GM18870 (cell line): ENCODE results near the gene PPP2R2C.

ENCODE experiments used
- ATAC-seq: cut with Tn5 transposase; IDR thresholded peaks from one replicate; pipeline ENCODE4 v1.9.1; 2021; ENCODE audit warnings: moderate library complexity; ENCODE audit not compliant: unreplicated experiment

The PPP2R2C gene

GRCh38 chr4:6404611-6405396, 67.6 kb downstream of the PPP2R2C start:
- ATAC-seq: no peak

- no peak for ATAC-seq
Observed at GRCh38 chr4:6403400-6403685, 69.1 kb downstream of the PPP2R2C start.

DNA sequence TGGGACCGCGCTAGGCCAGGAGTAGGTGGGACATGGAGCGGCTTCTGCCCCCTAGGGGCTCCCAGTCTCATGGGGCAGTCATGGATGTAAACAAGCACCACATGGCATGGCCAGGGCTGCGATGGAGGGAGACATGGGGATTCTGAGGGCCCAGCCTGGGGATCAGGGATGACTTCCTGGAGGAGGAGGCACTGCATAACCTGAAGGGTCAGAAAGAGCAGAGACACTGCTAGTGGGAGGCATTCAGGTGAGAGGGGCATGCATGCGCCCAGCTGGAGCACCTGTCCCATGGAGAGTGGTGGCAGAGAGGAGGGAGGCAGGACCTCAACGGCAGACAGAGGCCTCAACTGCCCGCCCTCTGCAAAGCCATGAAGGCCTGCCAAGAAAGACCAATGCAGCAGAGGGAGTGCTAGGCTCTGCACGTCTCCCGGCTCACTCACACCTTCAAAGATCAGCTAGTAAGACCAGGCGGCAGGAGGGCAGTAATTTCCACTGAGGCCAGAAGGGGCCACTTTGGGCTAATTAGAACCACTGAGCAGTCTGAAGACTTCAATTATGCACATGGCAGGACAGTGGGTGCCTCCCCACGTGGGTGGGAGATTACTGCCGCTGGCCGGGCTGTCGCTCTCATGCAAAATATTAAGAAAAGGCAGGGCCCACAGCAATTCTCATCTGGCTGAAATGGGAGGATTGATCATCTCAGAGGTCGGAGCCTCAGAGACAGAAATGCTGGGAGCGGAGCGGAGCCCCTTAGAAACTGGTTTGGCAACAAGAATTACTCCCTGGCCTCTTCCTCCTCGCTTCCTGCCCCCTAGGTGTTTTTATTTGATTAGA, 69.6 kb downstream of the PPP2R2C start:
- ATAC-seq: no peak

GRCh38 chr4:6401797-6402196, 70.6 kb downstream of the PPP2R2C start:
- no peak for ATAC-seq

GRCh38 chr4:6396696-6397236, 75.6 kb downstream of the PPP2R2C start:
- no peak for ATAC-seq

GRCh38 chr4:6395466-6396228, 76.8 kb downstream of the PPP2R2C start:
- no peak for ATAC-seq

- ATAC-seq: no peak
Observed at GRCh38 chr4:6394671-6395081, 77.7 kb downstream of the PPP2R2C start.

- ATAC-seq: no peak
Observed at GRCh38 chr4:6393544-6394475, 78.6 kb downstream of the PPP2R2C start.

- no peak for ATAC-seq
Observed at GRCh38 chr4:6393066-6393465, 79.3 kb downstream of the PPP2R2C start.

DNA sequence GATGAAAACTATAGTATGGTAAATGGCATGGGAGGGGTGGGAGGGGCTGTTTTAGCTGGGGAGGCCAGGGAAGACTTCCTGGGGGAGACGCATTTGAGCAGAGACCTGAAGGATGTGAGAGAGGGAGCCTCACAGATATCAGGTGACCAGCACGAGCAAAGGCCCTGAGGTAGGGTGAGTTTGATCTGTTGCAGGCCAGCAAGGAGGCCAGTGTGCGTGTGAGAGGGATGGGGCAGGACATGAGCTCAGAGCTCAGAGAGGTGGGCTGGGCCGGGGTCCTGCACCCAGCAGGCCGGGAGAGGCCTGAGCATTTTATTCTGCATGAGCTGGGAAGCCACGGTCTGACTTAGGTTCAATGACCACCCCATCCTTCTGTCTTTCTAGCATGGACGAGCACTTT, 80.0 kb downstream of the PPP2R2C start:
- ATAC-seq: no peak

- ATAC-seq: no peak
Observed at GRCh38 chr4:6391852-6392188, 80.6 kb downstream of the PPP2R2C start.

DNA sequence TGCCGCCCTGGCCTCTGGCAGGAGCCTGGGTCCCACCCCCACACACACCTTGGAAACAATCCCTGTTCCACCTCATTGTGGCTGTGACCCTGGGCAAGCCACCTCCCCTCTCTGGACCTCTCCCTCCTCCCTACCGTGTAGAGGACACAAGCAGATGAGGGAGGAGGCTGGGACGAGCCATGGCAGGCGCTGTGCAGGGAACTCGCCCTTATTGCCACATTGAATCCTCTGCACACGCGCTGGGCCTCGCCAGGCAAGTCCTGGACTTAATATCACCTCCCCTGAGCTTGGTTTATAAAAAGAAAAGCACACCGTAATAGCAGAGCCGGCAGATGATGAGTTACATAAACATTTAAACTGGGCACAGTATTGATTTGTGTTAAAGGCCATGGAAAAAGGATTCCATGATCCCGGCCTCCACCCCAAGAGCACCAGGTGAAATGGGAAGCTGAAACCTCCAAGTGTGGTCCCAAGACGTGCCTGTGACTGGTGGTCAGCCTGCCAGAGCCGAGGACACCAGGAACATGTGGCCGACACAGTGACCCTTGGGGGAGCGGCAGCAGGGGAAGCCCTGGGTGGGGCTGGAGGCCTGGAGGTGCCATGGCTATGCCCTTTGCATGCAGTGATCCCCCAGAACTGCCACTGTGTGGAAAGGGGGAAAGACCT, 81.1 kb downstream of the PPP2R2C start:
- no peak for ATAC-seq

- ATAC-seq: no peak
Observed at GRCh38 chr4:6390356-6390755, 82.1 kb downstream of the PPP2R2C start.

- ATAC-seq: no peak
Observed at GRCh38 chr4:6389142-6389825, 83.1 kb downstream of the PPP2R2C start.

GRCh38 chr4:6388713-6389112, 83.7 kb downstream of the PPP2R2C start:
- no peak for ATAC-seq

DNA sequence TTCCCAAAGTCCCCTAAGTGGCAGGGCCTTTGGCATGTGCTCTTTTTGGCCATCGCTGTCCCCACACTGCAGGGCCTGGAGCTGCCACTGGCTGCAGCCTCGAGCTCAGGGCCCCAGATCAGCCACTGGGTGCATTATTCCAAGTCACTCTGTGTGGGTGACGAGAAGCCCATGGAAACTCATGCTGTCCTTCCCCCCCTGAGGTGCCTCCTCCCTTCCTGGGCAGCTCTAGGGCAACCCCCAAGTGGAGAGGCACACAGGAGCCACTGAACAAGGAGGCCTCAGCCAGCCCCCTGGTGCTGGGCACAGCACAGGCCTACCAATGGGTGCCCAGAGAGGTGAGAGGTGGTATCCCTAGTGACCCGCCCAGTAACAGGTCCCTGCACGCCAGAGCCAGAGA, 84.5 kb downstream of the PPP2R2C start:
- no peak for ATAC-seq

DNA sequence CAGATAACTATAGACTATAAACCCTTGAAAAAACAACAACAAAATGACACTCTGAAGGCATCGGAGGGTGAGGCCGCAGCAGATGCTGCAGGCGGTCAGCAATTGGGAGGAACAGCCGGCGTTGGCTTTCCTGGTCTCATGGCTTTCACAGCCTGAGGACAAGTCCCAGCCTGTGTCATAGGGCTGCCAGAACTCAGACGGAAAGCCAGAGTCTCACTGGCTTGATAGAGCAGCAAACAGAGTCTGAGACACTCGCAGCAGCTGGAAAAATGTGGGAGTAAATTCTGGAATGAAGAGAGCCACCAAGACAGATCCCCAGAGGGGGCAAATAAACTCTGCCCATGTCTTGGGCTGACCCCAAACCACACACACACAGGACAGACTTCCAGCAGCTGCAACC, 86.3 kb downstream of the PPP2R2C start:
- no peak for ATAC-seq

GRCh38 chr4:6385288-6385687, 87.1 kb downstream of the PPP2R2C start:
- ATAC-seq: no peak

DNA sequence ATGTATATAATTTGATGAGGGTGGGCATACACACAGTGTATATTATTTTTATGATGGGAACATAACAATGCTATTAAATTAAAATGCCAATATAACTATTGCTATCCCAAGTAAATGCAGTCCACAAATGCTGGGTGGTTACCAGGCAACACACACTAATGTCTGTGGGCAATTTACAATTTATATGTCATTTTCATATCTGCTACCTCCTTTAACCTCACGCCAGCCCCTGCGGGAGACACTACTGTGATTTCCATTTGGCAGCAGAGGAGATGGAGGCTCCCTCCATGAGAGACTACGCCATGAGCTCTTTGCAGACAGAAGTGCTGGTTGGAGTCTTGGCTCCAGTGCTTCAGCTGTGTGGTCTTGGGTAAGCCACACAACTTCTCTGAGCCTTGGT, 87.9 kb downstream of the PPP2R2C start:
- ATAC-seq: no peak
